HepG2 (cell line): Measurements from ENCODE around the gene PDE9A.

Experiments
- ERF ChIP-seq: IDR thresholded peaks from 2 replicates; pipeline ENCODE4 v1.6.1; 2018; ENCODE audit warnings: missing biosample characterization, missing genetic modification reagents
- EZH2 ChIP-seq: conservative IDR thresholded peaks from 2 replicates; pipeline ENCODE4 v1.6.1; 2012; ENCODE audit warnings: mild to moderate bottlenecking, low read depth, low read length, moderate library complexity
- HNRNPL ChIP-seq: fragments of 200-400 bp; formaldehyde crosslinking; IDR thresholded peaks from 2 replicates; pipeline ENCODE4 v1.6.1; 2017; ENCODE audit warnings: mild to moderate bottlenecking, low read depth, low read length
- JUN ChIP-seq: sonication (generic); formaldehyde crosslinking; IDR thresholded peaks from 2 replicates; pipeline ENCODE4 v1.4.0; 2020; ENCODE audit warnings: mild to moderate bottlenecking, missing genetic modification reagents
- KAT7 ChIP-seq: IDR thresholded peaks from 2 replicates; pipeline ENCODE4 v1.6.1; 2018; ENCODE audit warnings: borderline replicate concordance, missing compliant biosample characterization
- KMT2A ChIP-seq: sonication (generic); formaldehyde crosslinking; IDR thresholded peaks from 2 replicates; pipeline ENCODE4 v1.4.0; 2020; ENCODE audit warnings: missing genetic modification reagents
- MZF1 ChIP-seq: sonication (generic); formaldehyde crosslinking; IDR thresholded peaks from 2 replicates; pipeline ENCODE4 v1.8.1; 2023; ENCODE audit warnings: mild to moderate bottlenecking, missing genetic modification reagents, borderline replicate concordance
- PHF8 ChIP-seq: sonication (generic); formaldehyde crosslinking; IDR thresholded peaks from 2 replicates; pipeline ENCODE4 v1.5.0; 2020; ENCODE audit warnings: missing genetic modification reagents
- POLR2A ChIP-seq, 2 experiments: IDR thresholded peaks; 2 replicates each; pipeline ENCODE4 v1.6.1; 2011; ENCODE audit warnings: low read depth in 2 of 2, low read length in 2 of 2, mild to moderate bottlenecking in 1 of 2, moderate library complexity in 1 of 2; ENCODE audit not compliant: insufficient read depth in 1 of 2
- SMYD3 ChIP-seq: sonication (generic); formaldehyde crosslinking; IDR thresholded peaks from 2 replicates; pipeline ENCODE4 v1.8.1; 2023; ENCODE audit warnings: mild to moderate bottlenecking, missing genetic modification reagents
- TAF1 ChIP-seq: sonication (generic); formaldehyde crosslinking; IDR thresholded peaks from 2 replicates; pipeline ENCODE4 v1.4.0; 2020; ENCODE audit warnings: missing genetic modification reagents
- ZNF232 ChIP-seq: sonication (generic); formaldehyde crosslinking; IDR thresholded peaks from 2 replicates; pipeline ENCODE4 v1.4.0; 2020; ENCODE audit warnings: missing genetic modification reagents, borderline replicate concordance
- ZNF468 ChIP-seq: sonication (generic); formaldehyde crosslinking; IDR thresholded peaks from 2 replicates; pipeline ENCODE4 v1.8.0; 2022; ENCODE audit warnings: mild to moderate bottlenecking, moderate library complexity, missing genetic modification reagents
- TF ChIP-seq, protein P1 (sequence below): sonication (generic); formaldehyde crosslinking; IDR thresholded peaks from 2 replicates; pipeline ENCODE4 v1.4.0; 2020; ENCODE audit warnings: mild to moderate bottlenecking, missing genetic modification reagents

DNA sequence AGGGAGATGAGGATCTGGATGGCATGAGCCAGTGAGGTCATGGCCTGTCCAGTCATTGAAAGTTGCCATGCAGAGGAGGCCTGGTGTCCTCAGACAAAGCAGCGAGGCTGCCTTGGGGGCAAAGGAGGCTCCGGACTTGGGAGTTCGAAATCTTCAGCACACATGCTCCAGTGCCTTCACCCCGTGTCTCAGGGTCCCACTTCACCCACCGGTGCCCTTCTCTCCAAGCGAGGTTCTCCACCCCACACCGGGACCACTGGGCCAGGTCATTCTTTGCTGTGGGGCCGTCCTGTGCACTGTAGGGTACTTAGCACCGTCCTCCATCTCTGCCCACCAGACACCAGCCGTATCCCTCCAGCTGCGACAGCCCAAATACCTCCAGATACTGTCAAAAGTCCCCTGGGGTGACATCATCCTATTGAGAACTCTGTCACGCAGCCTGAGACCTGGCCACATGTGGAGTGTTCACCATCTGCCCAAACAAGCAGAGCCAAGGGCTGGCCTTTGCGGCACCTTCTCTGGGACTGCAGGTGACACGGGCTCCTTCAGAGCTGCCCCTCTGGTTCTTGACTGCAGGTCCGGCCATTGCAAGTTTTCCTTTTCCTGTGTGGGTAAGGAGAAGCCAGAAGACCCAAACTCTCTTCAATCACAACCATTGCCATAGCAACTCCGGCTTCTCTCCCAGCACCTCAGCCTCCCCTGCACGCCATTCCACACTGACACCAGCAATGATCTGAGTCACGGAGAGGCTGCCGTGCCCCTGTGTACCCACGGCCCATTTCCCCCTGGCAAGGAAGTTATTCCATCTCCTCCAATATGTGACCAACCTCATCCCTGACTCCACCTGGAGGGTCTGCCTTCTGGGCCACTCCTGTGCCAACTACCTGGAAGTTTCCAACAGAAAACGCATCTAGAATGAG is 20.4 kb upstream of the PDE9A start:
- TF ChIP-seq KMT2A (CRISPR knock-in tag) (no peak), MZF1 (CRISPR knock-in tag) (no peak), ERF (CRISPR knock-in tag) (no peak), HNRNPL (no peak), JUN (CRISPR knock-in tag) (no peak), TAF1 (no peak), KAT7 (CRISPR knock-in tag) (no peak), PHF8 (CRISPR knock-in tag) (no peak), EZH2 (no peak), ZNF468 (CRISPR knock-in tag) (no peak), SMYD3 (CRISPR knock-in tag) (no peak), ZNF232 (no peak), POLR2A (IDR thresholded peaks at IDR 0.05; ENCODE audit: insufficient read depth in 1 of 2, low read depth in 2 of 2, low read length in 2 of 2) (no peak)
- TF ChIP-seq, protein P1, sequence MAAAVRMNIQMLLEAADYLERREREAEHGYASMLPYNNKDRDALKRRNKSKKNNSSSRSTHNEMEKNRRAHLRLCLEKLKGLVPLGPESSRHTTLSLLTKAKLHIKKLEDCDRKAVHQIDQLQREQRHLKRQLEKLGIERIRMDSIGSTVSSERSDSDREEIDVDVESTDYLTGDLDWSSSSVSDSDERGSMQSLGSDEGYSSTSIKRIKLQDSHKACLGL (CRISPR knock-in tag) = no peak
